GM12801 (cell line): ENCODE data around the gene MAG.

Experiments used
- CTCF ChIP-seq: IDR thresholded peaks from one replicate; pipeline ENCODE4 v1.5.1; 2011; ENCODE audit warnings: control low read depth; ENCODE audit not compliant: insufficient read length; ENCODE audit errors: extremely low read depth

Gene MAG

GRCh38 chr19:35249848-35250711 is 41.9 kb upstream of the MAG start:
- TF ChIP-seq CTCF = no peak

GRCh38 chr19:35251456-35251855 is 40.5 kb upstream of the MAG start:
- TF ChIP-seq CTCF = no peak

GRCh38 chr19:35253316-35254286 is 38.4 kb upstream of the MAG start:
- TF ChIP-seq CTCF = no peak

- no peak for TF ChIP-seq CTCF
Measured at GRCh38 chr19:35254341-35255297, 37.3 kb upstream of the MAG start.

- no peak for TF ChIP-seq CTCF
Measured at GRCh38 chr19:35256566-35256965, 35.4 kb upstream of the MAG start.

GRCh38 chr19:35257113-35257461 is 34.9 kb upstream of the MAG start:
- no peak for TF ChIP-seq CTCF
